Measurements from ENCODE around the gene RSAD1. TPM values are rescaled to one million over a fixed set of nuclear protein-coding genes. Genes with fewer than 3 reads are reported as not detected.

Gene RSAD1
- total RNA-seq, 3 donors from 2014 or later = 59.9 to 67.7 (median 67.4) TPM

DNA sequence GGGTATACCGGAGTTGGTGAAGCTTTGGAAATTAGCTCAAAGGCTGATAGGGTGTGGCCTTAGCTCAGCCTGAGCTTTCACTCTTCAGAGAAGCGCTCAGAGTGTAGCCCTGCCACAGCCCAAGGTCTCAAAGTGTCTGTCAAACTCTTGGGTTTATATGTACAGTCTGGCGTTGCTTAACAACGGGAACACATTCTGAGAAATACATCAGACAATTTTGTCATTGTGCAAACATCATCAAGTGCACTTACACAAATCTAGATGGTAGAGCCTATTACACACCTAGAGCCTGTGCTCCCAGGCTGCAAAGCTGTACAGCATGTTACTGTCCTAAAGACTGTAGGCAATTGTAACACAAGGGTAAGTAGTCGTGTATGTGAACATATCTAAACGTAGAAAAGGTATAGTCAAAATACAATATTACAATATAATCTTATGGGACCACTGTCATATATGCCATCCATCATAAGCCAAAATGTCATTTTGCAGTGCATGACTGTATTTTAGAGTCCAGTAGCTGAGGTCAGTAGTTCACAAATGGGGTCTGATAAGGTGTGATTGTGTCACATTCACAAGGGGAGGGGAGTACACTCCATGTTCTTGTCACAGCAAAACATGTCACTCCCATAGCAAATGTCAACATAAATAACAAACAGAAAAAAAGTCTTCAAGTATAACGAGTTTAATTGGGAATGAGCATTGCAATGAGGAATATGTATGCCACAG, 30.6 kb upstream of the RSAD1 start:
- no peaks in the 10 kb centered on the region for H3K4me1 Mint-ChIP-seq (ENCODE audit: low read depth)
- ATAC-seq = no peak

DNA sequence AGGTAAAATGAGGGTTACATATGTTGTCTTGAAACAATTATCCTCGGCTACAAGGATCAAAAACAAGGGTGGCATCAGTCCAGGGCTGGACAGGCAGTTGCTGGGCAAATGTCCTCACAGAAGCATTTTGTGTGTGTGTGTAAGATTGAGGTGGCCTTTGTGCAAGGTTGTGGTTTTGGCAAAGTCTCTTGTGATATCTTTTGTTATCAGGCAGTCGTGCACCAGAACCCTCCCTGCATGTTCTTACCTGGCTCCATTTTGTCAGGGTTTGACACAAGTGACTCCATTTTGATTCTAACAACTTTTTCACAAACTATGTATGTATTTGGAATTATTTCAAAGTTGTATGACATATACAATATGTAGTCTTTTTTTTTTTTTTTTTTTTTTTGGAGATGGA, 30.0 kb upstream of the RSAD1 start:
- ATAC-seq (no peak), DNase-seq (no peak)
- Mint-ChIP-seq H3K4me3 (no peak overlapping the region), H3K36me3 (ENCODE audit: insufficient read depth) (peaks cover 5% of the 10 kb centered on the region), H3K9me3 (no peaks in the 10 kb centered on the region), H3K27me3 (ENCODE audit: low read depth) (no peaks in the 10 kb centered on the region), H3K4me1 (ENCODE audit: low read depth) (no peaks in the 10 kb centered on the region)

More for the DNA sequence above, 30.6 kb upstream of the RSAD1 start:
- H3K27me3 Mint-ChIP-seq (ENCODE audit: low read depth) = no peaks in the 10 kb centered on the region
- no peak overlapping the region for H3K4me3 Mint-ChIP-seq
- peaks cover 2% of the 10 kb centered on the region for H3K36me3 Mint-ChIP-seq (ENCODE audit: insufficient read depth)
- no peak for DNase-seq
- no peaks in the 10 kb centered on the region for H3K9me3 Mint-ChIP-seq

DNA sequence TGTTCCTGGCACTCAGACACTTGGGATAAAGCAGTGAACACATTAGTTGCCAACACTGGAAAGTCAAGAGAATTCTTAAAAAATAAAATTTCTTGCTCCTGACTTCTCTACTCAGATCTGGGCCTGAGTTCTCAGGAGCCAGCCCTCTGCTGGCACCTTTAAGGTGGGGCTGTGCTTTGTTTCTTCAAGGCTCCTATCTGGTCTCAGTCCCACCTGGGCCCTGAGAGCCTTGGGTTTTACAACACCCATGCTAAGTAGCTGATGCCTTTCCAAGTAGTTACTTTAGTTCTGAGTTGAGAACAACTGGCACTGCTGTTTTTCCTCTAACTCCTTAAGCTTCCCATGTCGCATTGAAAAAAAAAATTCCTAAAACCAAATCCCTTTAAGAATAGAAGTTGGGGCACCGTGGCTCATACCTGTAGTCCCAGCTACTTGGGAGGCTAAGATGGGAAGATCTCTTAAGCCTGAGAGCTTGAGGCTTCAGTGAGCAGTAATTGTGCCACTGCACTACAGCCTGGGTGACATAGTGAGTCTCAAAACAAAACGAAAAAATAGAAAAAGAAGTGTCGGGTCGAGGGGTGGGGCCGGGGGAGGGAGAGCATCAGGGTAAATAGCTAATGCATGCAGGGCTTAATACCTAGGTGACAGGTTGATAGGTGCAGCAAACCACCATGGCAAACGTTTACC, 26.6 kb upstream of the RSAD1 start:
- peaks cover 5% of the 10 kb centered on the region for H3K36me3 Mint-ChIP-seq (ENCODE audit: insufficient read depth)
- no peaks in the 10 kb centered on the region for H3K4me1 Mint-ChIP-seq (ENCODE audit: low read depth)
- DNase-seq (no peak), ATAC-seq (no peak)
- no peak overlapping the region for H3K4me3 Mint-ChIP-seq
- H3K27me3 Mint-ChIP-seq (ENCODE audit: low read depth) = no peaks in the 10 kb centered on the region
- H3K9me3 Mint-ChIP-seq = no peaks in the 10 kb centered on the region

DNA sequence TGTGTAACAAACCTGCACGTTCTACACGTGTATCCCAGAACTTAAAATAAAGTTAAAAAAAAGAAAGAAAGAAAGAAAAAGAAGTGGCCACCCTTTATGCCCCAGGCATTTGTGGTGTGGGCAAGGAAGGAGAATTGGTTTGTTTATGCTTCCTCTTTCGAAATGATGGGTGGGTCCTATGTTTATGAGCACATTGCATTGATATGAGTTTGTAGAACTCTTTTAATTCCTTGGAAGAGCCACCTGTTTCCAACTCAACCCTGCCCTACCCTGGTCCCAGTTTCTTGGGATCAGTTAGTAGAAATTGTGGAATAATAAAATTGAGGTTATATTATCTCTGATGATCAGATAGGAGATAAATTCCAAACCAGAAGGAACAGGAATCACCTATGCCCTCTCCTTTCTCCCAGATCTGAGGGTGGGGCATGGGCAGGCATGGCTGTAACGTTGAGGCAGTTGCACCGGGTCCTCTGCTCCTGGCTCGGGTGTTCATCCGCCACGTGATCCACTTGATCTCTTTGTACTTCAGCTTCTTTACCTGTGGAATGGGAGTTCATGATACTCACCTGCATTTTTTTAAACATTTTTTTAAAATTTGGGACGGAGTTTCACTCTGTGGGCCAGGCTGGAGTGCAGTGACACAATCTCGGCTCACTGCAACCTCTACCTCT, 25.9 kb upstream of the RSAD1 start:
- Mint-ChIP-seq H3K36me3 (ENCODE audit: insufficient read depth) (peaks cover 5% of the 10 kb centered on the region), H3K4me3 (no peak overlapping the region), H3K9me3 (no peaks in the 10 kb centered on the region), H3K4me1 (ENCODE audit: low read depth) (no peaks in the 10 kb centered on the region), H3K27me3 (ENCODE audit: low read depth) (no peaks in the 10 kb centered on the region)
- DNase-seq (no peak), ATAC-seq (no peak)

DNA sequence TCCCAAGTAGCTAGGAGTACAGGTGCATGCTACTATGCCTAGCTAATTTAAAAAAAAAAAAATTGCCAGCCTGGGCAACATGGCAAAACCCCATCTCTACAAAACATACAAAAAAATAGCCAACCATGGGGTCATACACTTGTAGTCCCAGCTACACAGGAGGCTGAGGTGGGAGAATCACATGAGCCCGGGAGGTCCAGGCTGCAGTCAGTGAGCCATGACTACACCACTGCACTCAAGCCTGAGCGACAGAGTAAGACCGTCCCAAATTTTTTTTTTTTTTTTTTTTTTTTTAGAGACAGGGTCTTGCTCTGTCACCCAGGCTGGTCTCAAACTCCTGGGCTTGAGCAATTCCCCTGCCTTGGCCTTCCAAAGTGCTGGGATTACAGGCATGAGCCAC, 24.8 kb upstream of the RSAD1 start:
- Mint-ChIP-seq H3K4me3 (no peak overlapping the region), H3K27me3 (ENCODE audit: low read depth) (no peaks in the 10 kb centered on the region), H3K9me3 (no peaks in the 10 kb centered on the region)

DNA sequence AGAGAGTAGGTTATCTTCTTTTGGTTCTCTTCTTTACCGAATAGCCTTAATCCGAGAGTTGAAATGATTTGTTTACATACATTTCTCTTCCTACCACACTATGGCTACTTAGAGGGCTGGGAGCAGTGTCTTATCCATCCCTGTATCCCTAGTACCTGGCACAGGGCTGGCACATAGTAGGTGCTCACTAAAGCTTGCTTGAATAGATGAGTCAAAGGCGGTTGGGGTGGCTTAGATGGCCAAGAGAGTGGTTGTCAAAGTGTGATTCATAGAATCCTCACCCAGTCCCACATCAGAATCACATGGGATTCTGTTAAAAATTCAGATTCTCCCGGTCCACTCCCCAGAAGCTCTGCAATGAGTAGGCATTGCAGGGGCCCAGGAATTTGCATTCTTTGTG, 21.0 kb upstream of the RSAD1 start:
- Mint-ChIP-seq H3K9me3 (no peaks in the 10 kb centered on the region), H3K36me3 (ENCODE audit: insufficient read depth) (peaks cover 3% of the 10 kb centered on the region), H3K4me1 (ENCODE audit: low read depth) (no peaks in the 10 kb centered on the region), H3K4me3 (no peak overlapping the region), H3K27me3 (ENCODE audit: low read depth) (no peaks in the 10 kb centered on the region)
- no peak for DNase-seq
- no peak for ATAC-seq

More for the DNA sequence above, 24.8 kb upstream of the RSAD1 start:
- H3K36me3 Mint-ChIP-seq (ENCODE audit: insufficient read depth) = peaks cover 3% of the 10 kb centered on the region
- ATAC-seq = no peak
- no peaks in the 10 kb centered on the region for H3K4me1 Mint-ChIP-seq (ENCODE audit: low read depth)
- no peak for DNase-seq

DNA sequence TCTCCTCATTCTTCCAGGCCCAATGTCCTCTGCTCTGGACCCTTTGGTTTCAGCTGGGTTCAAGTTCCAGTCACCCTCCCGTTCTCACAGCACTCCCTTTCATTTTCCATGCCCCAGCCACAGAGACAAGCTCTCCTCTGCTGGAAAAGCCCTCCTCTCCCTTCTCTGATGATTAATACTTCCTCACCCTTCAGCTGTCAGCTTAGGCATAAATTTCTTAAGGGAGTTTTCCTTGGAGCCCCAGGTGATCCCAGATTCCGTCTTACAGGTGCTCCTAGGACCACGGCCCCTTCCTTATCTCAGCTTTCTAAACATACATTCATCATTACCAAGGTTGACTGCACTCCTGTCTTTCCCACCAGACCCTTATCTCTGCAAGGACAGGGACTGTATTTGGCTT, 20.4 kb upstream of the RSAD1 start:
- Mint-ChIP-seq H3K36me3 (ENCODE audit: insufficient read depth) (peaks cover 3% of the 10 kb centered on the region), H3K9me3 (no peaks in the 10 kb centered on the region), H3K27me3 (ENCODE audit: low read depth) (no peaks in the 10 kb centered on the region), H3K4me1 (ENCODE audit: low read depth) (no peaks in the 10 kb centered on the region), H3K4me3 (no peak overlapping the region)
- DNase-seq (no peak), ATAC-seq (no peak)

DNA sequence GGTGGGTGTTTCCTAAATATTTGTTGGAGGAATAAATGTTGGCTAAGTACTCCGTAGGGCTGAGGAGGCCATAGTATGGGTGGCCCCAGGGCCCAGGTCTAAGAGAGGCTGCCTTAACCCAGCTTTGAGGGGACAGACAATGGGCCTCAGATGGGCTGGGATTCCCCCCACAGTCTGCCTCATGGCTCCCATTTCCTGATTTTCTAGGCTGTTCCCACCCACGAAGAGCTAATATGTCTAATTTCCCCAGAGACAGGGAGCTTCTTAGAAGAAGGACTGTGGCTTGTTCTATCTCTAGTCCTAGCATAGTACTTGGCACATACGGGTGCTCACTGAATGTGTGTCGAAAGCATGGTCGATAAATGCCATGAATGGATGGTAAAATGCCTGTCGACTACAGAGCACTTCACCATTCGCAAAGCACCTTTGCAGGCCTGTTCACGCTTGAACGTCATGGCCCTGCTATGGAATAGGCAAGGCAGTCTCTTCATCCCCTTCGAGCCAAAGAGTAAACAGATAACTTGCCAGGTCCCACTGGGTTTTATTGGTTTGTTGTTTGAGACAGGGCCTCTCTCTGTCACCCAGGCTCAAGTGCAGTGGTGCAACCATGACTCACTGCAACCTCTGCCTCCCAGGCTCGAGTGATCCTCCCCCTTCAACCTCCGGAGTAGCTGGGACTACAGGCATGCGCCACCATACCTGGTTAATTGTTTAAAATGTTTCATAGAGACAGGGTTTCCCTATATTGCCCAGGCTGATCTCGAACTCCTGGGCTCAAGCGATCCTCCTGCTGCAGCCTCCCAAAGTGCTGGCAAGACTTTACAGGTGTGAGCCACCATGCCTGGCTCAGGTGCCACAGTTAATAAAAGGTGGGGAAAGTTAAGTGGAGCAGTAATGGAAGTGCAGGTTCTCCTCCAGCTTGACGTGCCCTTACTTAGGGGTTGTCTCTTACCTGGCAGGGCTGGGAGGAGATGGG, 19.7 kb upstream of the RSAD1 start:
- ATAC-seq (no peak), DNase-seq (no peak)
- no peaks in the 10 kb centered on the region for H3K4me1 Mint-ChIP-seq (ENCODE audit: low read depth)
- no peaks in the 10 kb centered on the region for H3K27me3 Mint-ChIP-seq (ENCODE audit: low read depth)
- no peaks in the 10 kb centered on the region for H3K36me3 Mint-ChIP-seq (ENCODE audit: insufficient read depth)
- no peak overlapping the region for H3K4me3 Mint-ChIP-seq
- no peaks in the 10 kb centered on the region for H3K9me3 Mint-ChIP-seq

DNA sequence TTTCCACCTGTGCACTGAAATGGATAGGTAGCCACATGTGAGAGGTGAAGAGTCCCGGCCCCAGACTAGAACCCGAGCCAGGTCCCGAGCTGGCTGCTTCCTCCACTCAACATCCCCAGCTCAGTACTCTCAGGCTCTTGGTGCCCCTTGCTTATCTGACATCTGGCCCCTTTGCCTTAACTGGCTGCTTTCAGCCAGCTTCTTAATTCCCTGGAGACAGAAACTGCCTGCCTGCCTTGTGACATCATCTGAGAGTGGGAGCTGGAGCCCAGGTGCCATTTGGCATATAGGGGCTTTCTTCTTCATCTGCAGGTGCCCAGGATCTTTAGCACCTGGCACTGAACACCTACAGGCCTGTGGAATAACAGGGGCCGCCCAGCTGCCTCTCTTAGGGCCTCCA, 18.9 kb upstream of the RSAD1 start:
- Mint-ChIP-seq H3K36me3 (ENCODE audit: insufficient read depth) (no peaks in the 10 kb centered on the region), H3K4me1 (ENCODE audit: low read depth) (no peaks in the 10 kb centered on the region), H3K9me3 (no peaks in the 10 kb centered on the region), H3K27me3 (ENCODE audit: low read depth) (no peaks in the 10 kb centered on the region), H3K4me3 (no peak overlapping the region)
- ATAC-seq = no peak
- no peak for DNase-seq

DNA sequence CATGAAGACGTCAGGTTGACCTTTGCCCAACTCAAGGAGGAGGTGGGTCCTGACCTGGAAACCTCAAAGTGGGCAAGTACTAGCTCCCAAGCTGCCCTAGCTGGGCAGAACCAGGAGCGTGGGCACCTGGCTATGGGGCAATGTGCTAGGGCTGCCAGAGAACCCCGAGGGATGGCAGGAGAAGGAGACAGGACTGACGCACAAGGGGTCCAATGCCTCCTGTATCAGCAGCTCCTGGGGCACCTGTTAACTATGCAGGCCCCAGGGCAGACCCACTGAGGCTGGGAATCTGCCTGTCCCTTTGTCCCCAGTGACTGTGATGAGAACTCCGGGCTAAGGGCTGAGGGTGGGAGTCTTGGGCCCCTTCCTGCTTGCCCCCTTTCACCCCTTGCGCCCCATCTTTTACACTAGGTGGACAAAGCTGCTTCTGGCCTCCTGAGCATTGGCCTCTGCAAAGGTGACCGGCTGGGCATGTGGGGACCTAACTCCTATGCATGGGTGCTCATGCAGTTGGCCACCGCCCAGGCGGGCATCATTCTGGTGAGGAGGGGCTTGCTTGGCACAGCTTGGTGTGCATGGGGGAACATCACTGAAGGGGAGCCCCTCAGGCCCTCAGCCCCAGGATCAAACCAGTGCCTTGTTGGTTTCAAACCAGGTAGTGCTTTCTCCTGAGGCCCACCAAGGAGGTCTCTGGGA, 17.7 kb upstream of the RSAD1 start:
- Mint-ChIP-seq H3K9me3 (no peaks in the 10 kb centered on the region), H3K36me3 (ENCODE audit: insufficient read depth) (no peaks in the 10 kb centered on the region), H3K4me3 (no peak overlapping the region), H3K4me1 (ENCODE audit: low read depth) (no peaks in the 10 kb centered on the region), H3K27me3 (ENCODE audit: low read depth) (no peaks in the 10 kb centered on the region)
- DNase-seq = no peak
- ATAC-seq = no peak

DNA sequence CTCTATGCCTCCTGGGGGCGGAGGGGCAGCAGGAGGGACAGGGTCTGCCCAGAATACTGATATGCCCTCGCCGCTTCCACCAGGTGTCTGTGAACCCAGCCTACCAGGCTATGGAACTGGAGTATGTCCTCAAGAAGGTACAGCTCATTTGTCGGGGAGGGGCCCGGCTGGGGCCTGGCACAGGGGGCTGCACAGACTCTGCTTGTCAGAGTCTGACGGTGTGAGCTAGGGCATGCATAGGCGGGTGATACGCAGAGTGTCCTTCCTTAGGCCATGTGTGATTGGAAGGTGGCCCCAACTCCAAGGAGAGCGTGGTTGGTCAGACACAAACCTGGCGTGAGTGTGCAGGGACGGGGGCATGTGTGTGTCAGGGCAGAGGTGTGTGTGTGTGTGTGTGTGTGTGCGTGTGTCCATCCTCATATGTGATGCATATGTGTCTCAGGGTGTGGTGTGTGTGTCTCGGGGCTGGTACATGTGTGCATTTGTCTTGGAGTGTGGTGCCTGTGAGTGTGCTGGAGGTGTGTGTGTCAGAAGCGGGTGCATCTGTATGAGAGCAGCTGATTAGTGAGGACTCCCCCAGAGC, 17.0 kb upstream of the RSAD1 start:
- DNase-seq (no peak), ATAC-seq (no peak)
- Mint-ChIP-seq H3K4me1 (ENCODE audit: low read depth) (no peaks in the 10 kb centered on the region), H3K9me3 (no peaks in the 10 kb centered on the region), H3K36me3 (ENCODE audit: insufficient read depth) (no peaks in the 10 kb centered on the region), H3K27me3 (ENCODE audit: low read depth) (no peaks in the 10 kb centered on the region), H3K4me3 (no peak overlapping the region)

DNA sequence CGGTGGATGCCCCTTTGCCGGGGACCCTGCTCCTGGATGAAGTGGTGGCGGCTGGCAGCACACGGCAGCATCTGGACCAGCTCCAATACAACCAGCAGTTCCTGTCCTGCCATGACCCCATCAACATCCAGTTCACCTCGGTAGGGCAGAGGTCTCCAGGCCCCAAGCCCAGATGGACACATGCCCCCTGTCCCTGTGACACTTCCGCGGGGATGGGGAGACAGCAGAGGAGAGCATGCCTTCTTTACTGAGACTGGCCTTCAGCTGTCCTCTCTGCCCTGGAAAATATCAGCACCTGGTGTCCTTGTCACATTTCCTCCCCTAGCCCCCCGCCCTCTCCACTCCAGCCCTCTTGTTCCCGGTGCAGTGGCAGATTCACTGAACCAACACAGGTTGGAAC, 16.2 kb upstream of the RSAD1 start:
- Mint-ChIP-seq H3K4me1 (ENCODE audit: low read depth) (peaks cover 2% of the 10 kb centered on the region), H3K27me3 (ENCODE audit: low read depth) (peaks cover 3% of the 10 kb centered on the region), H3K4me3 (no peak overlapping the region), H3K36me3 (ENCODE audit: insufficient read depth) (no peaks in the 10 kb centered on the region), H3K9me3 (no peaks in the 10 kb centered on the region)
- no peak for ATAC-seq
- no peak for DNase-seq

DNA sequence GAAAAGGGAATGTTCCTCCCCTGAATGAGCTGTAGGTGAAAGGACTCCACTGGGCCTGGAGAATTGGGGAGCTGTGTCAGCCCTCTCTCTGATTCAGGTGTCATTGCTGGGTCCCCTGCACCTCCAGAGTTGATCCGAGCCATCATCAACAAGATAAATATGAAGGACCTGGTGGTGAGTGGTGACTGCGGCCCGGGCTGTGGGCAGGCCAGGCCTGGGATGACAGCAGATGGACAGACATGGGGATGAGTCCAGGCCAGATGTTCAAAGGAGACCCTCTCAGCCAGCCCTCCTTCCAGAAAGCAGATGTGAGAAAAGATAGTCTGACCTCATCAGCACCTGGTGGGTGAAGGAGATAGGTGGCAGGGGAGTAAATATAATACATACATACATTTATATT, 14.5 kb upstream of the RSAD1 start:
- peaks cover 6% of the 10 kb centered on the region for H3K4me1 Mint-ChIP-seq (ENCODE audit: low read depth)
- no peak for ATAC-seq
- H3K27me3 Mint-ChIP-seq (ENCODE audit: low read depth) = peaks cover 15% of the 10 kb centered on the region
- no peaks in the 10 kb centered on the region for H3K9me3 Mint-ChIP-seq
- H3K4me3 Mint-ChIP-seq = no peak overlapping the region
- no peak for DNase-seq
- H3K36me3 Mint-ChIP-seq (ENCODE audit: insufficient read depth) = no peaks in the 10 kb centered on the region
